A204.1 (cell line): ENCODE data around the gene SIRT6.
"Not testable (repeated sequence)": the region's sequence is repeated elsewhere in the genome, so short reads cannot be mapped to it uniquely, and the experiment has no call there.

Experiments
- FAIRE-seq: peaks from 2 replicates; lab custom pipeline; 2012; peaks lifted over from hg19 to GRCh38; lab: Jason Lieb, UNC

SIRT6 gene

GRCh38 chr19:4182084-4182810 is at the start of gene SIRT6, which contains the start of gene ANKRD24:
SIRT6 (minus strand) TSS chr19:4182563; CDS start chr19:4182539, 24 bp downstream.
ANKRD24 (plus strand) TSS chr19:4182689; CDS start chr19:4186426, 3,737 bp downstream.
- FAIRE-seq, result peak; percentile 52

GRCh38 chr19:4232139-4232538 is 49.8 kb upstream of the SIRT6 start:
- not testable (repeated sequence) for FAIRE-seq

- FAIRE-seq, result not testable (repeated sequence)
These were observed 49.2 kb upstream of the SIRT6 start for GRCh38 chr19:4231521-4231920.

GRCh38 chr19:4230237-4230636 is 47.9 kb upstream of the SIRT6 start:
- FAIRE-seq, result not testable (repeated sequence)

GRCh38 chr19:4229179-4229931 is 47.0 kb upstream of the SIRT6 start, which contains the start of gene EBI3:
EBI3 (plus strand) TSS chr19:4229523; CDS start chr19:4229551, 28 bp downstream.
- no peak for FAIRE-seq

GRCh38 chr19:4228765-4229178 is 46.4 kb upstream of the SIRT6 start:
- no peak for FAIRE-seq

GRCh38 chr19:4227771-4228170 is 45.4 kb upstream of the SIRT6 start:
- FAIRE-seq, result no peak

GRCh38 chr19:4225885-4226284 is 43.5 kb upstream of the SIRT6 start:
- no peak for FAIRE-seq

GRCh38 chr19:4224470-4224869 is 42.1 kb upstream of the SIRT6 start:
- FAIRE-seq, result no peak

GRCh38 chr19:4220188-4220587 is 37.8 kb upstream of the SIRT6 start:
- FAIRE-seq, result no peak

- FAIRE-seq, result not testable (repeated sequence)
These were observed 36.2 kb upstream of the SIRT6 start for GRCh38 chr19:4218523-4218922.

GRCh38 chr19:4217429-4218264 is 35.3 kb upstream of the SIRT6 start:
- no peak for FAIRE-seq

- no peak for FAIRE-seq
These were observed 34.5 kb upstream of the SIRT6 start for GRCh38 chr19:4216846-4217245.

- no peak for FAIRE-seq
These were observed 33.4 kb upstream of the SIRT6 start for GRCh38 chr19:4215807-4216206.

GRCh38 chr19:4213116-4213515 is 30.8 kb upstream of the SIRT6 start:
- no peak for FAIRE-seq

- no peak for FAIRE-seq
These were observed 27.9 kb upstream of the SIRT6 start for GRCh38 chr19:4210166-4210731.

- FAIRE-seq, result no peak
These were observed 26.2 kb upstream of the SIRT6 start for GRCh38 chr19:4208385-4209094.

- FAIRE-seq, result no peak
These were observed 24.6 kb upstream of the SIRT6 start for GRCh38 chr19:4206818-4207484.

- FAIRE-seq, result no peak
These were observed 19.4 kb upstream of the SIRT6 start for GRCh38 chr19:4201798-4202197.

- no peak for FAIRE-seq
These were observed 18.7 kb upstream of the SIRT6 start for GRCh38 chr19:4200940-4201542.
